Peyer's patch (tissue), 4 donors: ENCODE results near the gene MAST4. TPM values are rescaled to one million over a fixed set of nuclear protein-coding genes. Genes with fewer than 3 reads are reported as not detected.
A peak's percentile ranks its signal among the peaks of the same experiment; 100 is the strongest.

ENCODE experiments used
- DNase-seq, 3 donors: peaks; one replicate each; pipeline ENCODE4 v3.0.0-alpha.2; 2017 to 2019
- H3K27ac ChIP-seq, 4 donors: fragments of 200-600 bp; sonication (generic); one replicate each; pipeline ENCODE4 v1.5.1; 2016 to 2019
- H3K27me3 ChIP-seq, 2 donors: fragments of 200-600 bp; sonication (generic); one replicate each; pipeline ENCODE4 v1.5.1; 2019
- H3K36me3 ChIP-seq, 3 donors: fragments of 200-600 bp; sonication (generic); one replicate each; pipeline ENCODE4 v1.5.1; 2016 to 2019
- H3K4me1 ChIP-seq, 4 donors: fragments of 200-600 bp; sonication (generic); one replicate each; pipeline ENCODE4 v1.5.1; 2016 to 2019
- H3K4me3 ChIP-seq, 4 donors: fragments of 200-600 bp; sonication (generic); 1 replicate in 3 of 4; 2 replicates in 1 of 4; pipeline ENCODE4 v1.5.1; 2016 to 2019; ENCODE audit warnings: mild to moderate bottlenecking in 1 of 4
- H3K9me3 ChIP-seq, 4 donors: fragments of 200-600 bp; sonication (generic); one replicate each; pipeline ENCODE4 v1.5.1; 2016 to 2019; ENCODE audit warnings: mild to moderate bottlenecking in 1 of 4
- POLR2A ChIP-seq, 2 donors: fragments of 450-650 bp; IDR thresholded peaks; one replicate each; pipeline ENCODE4 v1.5.1; 2017; ENCODE audit warnings: antibody characterized with exemption in 2 of 2, mild to moderate bottlenecking in 2 of 2, moderate library complexity in 2 of 2
- total RNA-seq, 4 donors: library from RNA; depleted of rRNA; stranded (reverse); fragments of >200 nt; gene quantifications; one replicate each; pipeline ENCODE4 v1.1.0, GENCODE V29; 2016
- TF ChIP-seq, protein P1 (sequence below), 6 experiments: fragments of 450-650 bp in 4 of 6; fragments of 200-600 bp in 2 of 6; sonication (generic) in 1 of 6; IDR thresholded peaks; one replicate each; pipeline ENCODE4 v1.5.1; 2017 to 2019; ENCODE audit warnings: antibody characterized with exemption in 6 of 6, mild to moderate bottlenecking in 3 of 6, moderate library complexity in 1 of 6

The MAST4 gene
- total RNA-seq, 4 donors from 2014 or later, result 20.2 to 23.1 (median 21.4) TPM

GRCh38 chr5:67014191-67014590 is 418.0 kb downstream of the MAST4 start:
- no peak for DNase-seq
- Histone ChIP-seq H3K4me1 (peaks cover 0 to 13% (median 0%) of the 10 kb centered on the region in 4 donors), H3K4me3 (no peak overlapping the region), H3K36me3 (no peaks in the 10 kb centered on the region), H3K27me3 (no peaks in the 10 kb centered on the region), H3K27ac (no peak overlapping the region), H3K9me3 (no peaks in the 10 kb centered on the region)
- TF ChIP-seq POLR2A (IDR thresholded peaks at IDR 0.05), result no peak
- TF ChIP-seq, protein P1, sequence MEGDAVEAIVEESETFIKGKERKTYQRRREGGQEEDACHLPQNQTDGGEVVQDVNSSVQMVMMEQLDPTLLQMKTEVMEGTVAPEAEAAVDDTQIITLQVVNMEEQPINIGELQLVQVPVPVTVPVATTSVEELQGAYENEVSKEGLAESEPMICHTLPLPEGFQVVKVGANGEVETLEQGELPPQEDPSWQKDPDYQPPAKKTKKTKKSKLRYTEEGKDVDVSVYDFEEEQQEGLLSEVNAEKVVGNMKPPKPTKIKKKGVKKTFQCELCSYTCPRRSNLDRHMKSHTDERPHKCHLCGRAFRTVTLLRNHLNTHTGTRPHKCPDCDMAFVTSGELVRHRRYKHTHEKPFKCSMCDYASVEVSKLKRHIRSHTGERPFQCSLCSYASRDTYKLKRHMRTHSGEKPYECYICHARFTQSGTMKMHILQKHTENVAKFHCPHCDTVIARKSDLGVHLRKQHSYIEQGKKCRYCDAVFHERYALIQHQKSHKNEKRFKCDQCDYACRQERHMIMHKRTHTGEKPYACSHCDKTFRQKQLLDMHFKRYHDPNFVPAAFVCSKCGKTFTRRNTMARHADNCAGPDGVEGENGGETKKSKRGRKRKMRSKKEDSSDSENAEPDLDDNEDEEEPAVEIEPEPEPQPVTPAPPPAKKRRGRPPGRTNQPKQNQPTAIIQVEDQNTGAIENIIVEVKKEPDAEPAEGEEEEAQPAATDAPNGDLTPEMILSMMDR (IDR thresholded peaks at IDR 0.05), result no peak

DNA sequence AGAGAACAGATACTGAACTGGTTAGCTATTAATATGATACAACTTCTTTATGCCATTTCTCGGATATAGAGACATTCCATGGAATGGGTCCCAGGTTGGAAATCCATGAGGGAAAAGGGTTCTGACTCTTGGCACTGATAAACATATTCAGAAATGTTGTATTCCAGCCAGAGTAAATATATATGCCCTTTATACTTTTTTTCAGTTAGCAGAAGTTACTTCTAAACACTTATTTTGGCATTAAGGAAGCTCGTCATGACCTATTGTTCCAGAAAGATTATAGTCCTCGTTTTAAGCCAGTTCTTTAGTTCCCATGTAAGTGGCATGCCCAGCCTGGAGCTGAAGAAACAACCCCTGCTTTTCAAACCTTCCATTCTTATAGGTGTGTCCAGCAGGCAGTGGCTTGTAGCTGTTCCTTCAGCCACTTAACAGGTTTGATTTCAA is 418.8 kb downstream of the MAST4 start:
- H3K9me3 ChIP-seq, result no peaks in the 10 kb centered on the region
- peak overlapping the region in 3 of 4 donors; percentile 4 to 31 (median 15) for H3K4me3 ChIP-seq
- DNase-seq, result no peak
- H3K4me1 ChIP-seq, result peaks cover 0 to 13% (median 0%) of the 10 kb centered on the region in 4 donors
- TF ChIP-seq POLR2A (IDR thresholded peaks at IDR 0.05), result no peak
- TF ChIP-seq, protein P1 (IDR thresholded peaks at IDR 0.05), result no peak
- H3K27ac ChIP-seq, result peak overlapping the region in 2 of 4 donors; percentile 16 to 42
- no peaks in the 10 kb centered on the region for H3K36me3 ChIP-seq
- no peaks in the 10 kb centered on the region for H3K27me3 ChIP-seq

- H3K4me1 ChIP-seq, result peaks cover 0 to 13% (median 0%) of the 10 kb centered on the region in 4 donors
- no peak for DNase-seq
- peak overlapping the region in 2 of 4 donors; percentile 16 to 42 for H3K27ac ChIP-seq
- no peaks in the 10 kb centered on the region for H3K27me3 ChIP-seq
- H3K4me3 ChIP-seq, result peak overlapping the region in 3 of 4 donors; percentile 4 to 31 (median 15)
- TF ChIP-seq POLR2A (IDR thresholded peaks at IDR 0.05), result no peak
- TF ChIP-seq, protein P1 (IDR thresholded peaks at IDR 0.05), result no peak
- no peaks in the 10 kb centered on the region for H3K36me3 ChIP-seq
- H3K9me3 ChIP-seq, result no peaks in the 10 kb centered on the region
These were observed 419.5 kb downstream of the MAST4 start for GRCh38 chr5:67015541-67016191.

DNA sequence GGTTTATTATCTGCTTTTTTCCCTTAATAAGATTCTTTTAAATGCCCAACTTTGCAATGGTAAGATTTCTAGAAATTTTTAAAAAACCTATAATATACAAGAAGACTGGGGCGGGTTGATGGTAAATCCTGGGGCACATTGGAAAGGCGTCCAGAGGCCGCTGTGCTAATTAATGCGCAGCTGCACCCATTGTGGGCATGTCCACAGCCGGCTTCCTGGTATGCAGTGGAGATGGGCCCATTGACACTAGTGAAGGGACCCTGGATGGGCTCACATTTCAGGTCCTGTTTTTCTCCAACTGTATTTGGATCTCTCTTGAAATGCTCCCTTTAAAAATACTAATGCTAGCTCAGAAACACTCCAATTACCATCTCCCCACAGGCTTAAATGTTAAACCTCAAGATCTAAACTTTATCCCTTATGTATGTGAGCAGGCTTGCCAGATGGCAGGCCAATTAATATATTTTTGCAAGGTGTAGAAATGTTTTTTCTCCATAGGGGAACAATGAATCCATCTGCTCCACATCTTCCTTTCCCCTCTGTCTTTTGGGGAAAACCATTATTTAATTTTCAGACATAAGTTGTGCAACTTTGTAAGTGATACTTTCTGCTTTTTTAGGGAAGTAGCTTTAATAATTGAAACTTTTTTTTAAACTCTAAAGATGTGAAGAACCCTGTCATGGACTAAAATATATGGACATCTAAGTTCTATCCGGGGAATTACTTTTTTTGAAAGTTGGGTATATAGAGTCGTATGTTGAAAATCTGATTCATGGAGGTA is 423.1 kb downstream of the MAST4 start:
- no peak for DNase-seq

DNA sequence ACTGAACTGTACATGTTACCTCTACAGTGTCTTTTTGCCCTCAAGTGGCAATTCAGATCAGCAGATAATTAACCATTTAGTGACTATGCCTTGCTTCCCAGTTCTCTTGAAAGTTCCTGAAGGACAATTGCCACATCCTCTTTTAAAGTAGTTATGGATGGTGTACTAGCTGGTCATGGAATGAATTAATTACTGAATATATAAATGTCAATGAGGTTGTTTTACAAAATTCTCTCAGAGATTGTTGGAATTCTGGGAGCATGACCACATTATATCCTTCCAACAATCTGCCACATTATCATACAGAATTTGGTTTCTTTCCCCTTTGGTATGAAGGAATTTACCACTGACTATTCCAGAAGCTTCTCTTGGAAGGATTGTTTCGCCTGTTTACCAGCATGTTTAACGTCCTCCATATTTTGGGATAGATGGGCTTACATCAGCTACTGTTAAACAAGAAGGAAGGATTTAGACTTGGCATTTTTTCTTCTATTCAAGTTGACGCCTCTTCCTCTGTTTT is 424.0 kb downstream of the MAST4 start:
- Histone ChIP-seq H3K4me1 (no peaks in the 10 kb centered on the region), H3K4me3 (no peak overlapping the region), H3K27ac (no peak overlapping the region), H3K9me3 (no peaks in the 10 kb centered on the region), H3K27me3 (no peaks in the 10 kb centered on the region), H3K36me3 (no peaks in the 10 kb centered on the region)
- DNase-seq, result no peak
- TF ChIP-seq, protein P1 (IDR thresholded peaks at IDR 0.05), result no peak
- no peak for TF ChIP-seq POLR2A (IDR thresholded peaks at IDR 0.05)

More for the DNA sequence above, 423.1 kb downstream of the MAST4 start:
- no peak overlapping the region for H3K27ac ChIP-seq
- H3K4me1 ChIP-seq, result no peaks in the 10 kb centered on the region
- no peaks in the 10 kb centered on the region for H3K9me3 ChIP-seq
- H3K27me3 ChIP-seq, result no peaks in the 10 kb centered on the region
- no peaks in the 10 kb centered on the region for H3K36me3 ChIP-seq
- TF ChIP-seq, protein P1 (IDR thresholded peaks at IDR 0.05), result no peak
- no peak for TF ChIP-seq POLR2A (IDR thresholded peaks at IDR 0.05)
- H3K4me3 ChIP-seq, result no peak overlapping the region
